NCI-H1694 treated with DMSO at 0.1 percent for 48 hours (cell line): Measurements from ENCODE around the gene MBTPS1.

ENCODE experiments used
- DNase-seq: peaks from one replicate; lab custom pipeline; 2025; lab: John Stamatoyannopoulos, UW

The MBTPS1 gene

DNA sequence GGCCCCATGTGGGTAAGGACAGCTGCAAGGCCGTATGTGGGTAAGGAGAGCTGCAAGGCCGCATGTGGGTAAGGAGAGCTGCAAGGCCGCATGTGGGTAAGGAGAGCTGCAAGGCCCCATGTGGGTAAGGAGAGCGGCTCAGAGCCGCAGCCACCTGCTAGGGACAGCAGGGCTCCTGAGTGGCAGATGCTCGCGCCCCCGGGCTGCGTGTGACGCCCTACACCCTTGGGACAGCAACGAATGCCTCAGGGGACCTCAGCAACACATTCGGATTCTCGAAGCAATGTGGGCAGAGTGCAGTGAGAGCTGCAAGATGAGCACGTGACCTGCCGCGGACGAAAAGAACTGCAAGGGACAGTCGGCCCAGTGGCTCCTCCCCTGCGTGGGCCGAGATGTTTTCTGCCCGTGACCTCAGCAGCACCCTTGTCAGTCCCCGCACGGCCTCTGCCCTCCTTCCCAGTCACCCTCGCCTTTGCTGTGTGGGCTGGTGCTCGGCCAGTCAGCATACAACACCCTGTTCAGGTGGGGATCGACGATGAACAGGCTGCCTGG is 64.6 kb downstream of the MBTPS1 start:
- no peak for DNase-seq

DNA sequence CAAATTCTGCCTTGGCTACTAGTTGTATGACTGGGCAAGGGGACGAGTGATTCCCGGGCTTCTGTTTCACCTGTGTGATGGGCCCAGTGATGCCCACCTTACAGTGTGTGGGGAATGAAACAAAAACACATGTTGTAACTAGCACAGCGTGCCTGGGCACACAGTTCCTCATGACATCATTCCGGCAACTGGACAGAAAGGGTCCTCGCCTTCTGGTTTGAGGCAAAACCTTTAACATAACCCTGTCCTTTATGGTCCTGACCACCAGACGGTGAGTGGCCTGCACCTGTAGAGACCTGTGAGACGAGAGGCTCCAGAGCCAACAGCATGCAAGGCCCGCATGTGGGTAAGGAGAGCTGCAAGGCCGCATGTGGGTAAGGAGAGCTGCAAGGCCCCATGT is 66.4 kb downstream of the MBTPS1 start:
- no peak for DNase-seq

DNA sequence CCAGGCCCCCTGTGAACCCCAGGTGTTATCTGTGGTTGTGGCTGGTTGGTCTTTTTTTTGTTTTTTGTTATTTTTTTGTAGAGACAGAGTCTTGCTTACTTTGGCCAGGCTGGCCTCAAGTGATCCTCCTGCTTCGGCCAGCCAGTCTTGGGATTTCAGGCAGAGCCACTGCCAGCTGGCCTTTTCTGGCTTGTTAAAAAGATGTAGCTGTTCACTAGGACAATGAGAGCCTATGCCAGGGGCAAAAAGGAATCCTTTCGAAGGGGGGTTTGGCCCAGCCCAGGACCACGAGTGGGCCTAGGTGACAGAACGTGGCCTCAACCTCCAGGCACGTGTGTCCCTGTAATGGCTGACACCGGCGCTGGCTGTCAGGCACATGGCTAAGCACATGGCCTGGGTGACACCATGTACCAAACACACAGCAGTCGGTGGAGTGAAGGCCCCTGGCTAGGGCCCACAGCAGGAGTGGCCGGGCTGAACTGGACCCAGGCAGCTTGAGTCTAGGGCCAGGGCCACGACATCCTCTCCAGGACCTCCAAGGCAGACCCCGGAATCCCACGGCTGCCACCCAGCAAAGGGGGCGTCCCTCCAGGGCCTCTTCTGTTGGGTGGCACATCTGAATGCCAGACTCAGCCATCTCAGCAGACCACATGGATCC is 67.2 kb downstream of the MBTPS1 start:
- no peak for DNase-seq

DNA sequence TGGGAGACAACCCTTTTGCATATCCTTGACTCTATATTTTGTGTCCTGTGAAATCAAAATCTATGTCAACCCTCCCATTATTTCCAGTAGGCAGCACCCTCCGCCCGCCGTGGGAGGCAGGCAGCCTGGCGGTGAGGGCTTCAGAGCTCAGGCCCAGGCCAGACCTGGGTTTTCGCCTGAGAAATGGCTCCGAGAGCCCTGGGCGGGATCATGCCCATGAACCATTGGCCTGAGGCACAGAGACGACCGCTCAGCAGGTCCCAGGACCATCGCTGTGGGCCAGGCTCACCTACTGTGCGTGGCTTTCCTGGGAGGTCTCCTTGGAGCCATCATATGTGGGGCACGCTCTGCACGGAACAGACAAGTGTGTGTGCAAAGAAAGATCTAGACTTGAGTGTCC is 67.9 kb downstream of the MBTPS1 start:
- DNase-seq, result no peak

DNA sequence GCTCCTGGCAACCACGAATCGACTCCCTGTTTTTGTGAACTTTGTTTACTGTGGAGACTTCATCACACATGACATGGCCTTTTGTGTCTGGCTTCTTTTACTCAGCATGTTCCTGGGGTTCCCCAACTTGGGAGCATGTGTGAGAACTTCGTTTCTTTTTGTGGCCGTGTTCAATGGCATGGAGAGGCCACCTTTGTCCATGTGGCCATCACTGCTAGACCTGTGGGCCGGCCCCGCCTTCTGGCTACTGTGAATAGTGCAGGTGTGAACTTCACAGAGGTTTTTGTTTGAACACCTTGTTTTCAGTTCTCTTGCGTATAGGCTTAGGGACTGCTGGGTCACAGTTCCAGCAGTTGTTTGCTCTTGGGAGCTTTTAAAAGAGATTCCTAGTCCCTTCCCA is 68.5 kb downstream of the MBTPS1 start:
- DNase-seq, result no peak

DNA sequence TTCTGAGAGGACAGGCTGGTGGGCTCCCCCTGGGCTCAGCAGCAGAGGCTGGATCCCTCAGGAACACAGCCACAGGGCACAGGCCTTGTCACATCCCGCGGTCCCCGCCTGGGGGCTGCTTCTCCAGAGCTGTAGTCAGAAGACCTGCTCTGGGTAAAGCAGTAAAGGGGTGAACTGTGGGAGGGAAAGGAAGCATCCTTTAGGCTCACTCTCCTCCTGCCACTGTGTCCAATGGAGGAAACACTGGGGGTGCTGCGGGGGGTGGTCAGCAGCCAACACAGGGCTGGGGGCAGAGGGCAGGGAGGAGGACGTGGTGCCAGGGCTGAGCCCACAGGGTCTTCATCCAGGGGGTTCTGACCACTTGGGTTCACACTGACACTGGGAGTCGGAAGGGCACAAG is 69.1 kb downstream of the MBTPS1 start:
- no peak for DNase-seq

DNA sequence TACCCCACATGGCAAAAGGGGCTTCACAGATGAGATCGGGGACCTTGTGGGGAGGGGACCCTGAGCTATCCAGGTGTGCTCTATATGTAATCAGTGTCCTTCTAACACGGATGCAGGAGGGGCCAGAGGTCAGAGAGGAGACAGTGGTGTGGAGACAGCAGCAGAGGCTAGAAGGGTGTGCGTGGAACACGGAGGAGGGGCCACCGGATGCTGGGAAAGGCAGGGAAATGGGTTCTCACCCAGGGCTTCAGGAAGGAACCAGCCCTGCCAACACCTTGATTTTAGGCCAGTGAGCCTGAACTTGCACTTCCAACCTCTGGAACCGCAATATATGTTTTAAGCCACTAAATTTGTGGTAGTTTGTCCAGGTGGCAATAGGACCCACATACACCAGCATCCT is 69.5 kb downstream of the MBTPS1 start:
- no peak for DNase-seq

DNA sequence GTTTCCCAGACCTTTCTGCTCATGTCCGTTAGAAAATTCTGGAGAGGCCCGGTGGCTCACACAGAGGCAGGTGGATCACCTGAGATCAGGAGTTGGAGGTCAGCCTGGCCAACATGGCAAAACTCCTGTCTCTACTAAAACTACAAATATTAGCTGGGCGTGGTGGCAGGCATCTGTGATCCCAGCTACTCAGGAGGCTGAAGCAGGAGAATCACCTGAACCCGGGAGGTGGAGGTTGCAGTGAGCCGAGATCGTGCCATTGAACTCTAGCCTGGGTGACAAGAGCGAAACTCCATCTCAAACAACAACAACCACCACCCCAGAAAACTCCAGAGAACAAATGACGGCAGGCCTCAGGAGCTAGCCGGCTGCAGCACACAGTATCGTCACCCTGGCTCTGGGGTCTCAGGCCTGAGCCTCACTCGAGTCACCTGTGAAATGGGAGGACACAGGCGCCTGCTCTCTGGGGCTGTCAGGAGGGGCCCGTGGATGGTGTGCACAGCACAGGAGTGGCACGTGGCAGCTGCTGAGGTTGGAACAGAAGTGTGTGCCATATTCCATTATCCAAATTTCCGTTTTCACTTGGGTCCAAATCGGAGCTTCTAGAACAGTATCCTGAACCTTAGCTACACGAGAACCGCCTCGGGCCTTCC is 70.8 kb downstream of the MBTPS1 start:
- no peak for DNase-seq

DNA sequence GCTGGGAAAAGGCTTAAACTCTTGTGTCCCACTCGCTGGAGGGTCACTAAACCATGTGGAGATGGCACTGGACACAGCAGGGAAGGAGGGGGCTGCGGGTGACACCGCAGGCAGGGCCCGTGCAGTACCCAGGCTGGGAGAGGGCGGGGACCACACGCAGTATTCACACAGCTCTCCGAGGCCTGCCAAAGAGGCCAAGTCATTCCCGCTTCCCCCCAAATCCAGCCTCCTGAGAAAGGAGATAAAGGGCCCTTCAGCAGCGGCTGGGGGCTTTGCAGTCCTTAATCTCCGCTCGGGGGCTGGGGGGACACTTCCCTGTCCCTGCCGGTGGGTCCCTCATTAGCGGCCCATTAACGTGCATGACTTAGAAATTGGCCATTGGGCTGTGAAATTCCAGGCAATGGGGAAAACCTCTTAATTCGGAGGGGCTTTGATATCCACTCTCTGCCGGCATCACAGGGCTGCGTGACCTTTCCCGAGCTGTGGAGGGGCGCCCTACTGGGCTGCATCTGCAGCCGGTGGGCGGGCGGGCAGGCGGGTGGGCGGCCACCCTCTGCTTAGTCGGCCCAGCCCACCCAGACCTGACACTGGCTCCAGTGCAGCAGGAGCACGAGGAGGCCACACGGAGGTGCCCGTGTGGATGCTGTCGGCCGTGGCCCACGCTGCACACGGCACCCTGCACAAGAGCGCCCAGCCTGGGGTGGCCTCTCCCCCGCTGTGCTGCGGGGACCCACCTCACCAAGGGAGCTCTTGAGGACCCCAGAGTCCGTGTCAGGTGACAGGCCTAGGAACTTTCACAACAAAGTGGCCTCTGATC is 71.5 kb downstream of the MBTPS1 start:
- DNase-seq, result no peak

DNA sequence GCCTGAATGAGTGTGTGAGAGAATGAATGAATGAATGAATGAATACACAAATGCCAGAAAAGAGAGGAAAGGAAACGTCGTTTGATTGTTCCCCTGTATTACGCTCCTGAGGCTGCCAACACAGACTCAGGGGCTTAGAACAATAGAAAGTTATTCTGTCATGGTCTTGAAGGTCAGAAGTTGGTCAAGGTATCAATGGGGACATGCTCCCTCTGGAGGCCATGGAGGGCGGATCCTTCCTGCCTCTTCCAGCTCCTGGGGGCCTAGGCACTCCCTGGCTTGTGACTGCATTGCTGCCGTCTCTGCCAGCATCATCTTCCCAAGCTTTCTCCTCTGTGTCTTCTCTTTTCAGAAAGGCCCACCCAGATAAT is 72.6 kb downstream of the MBTPS1 start:
- DNase-seq, result no peak

DNA sequence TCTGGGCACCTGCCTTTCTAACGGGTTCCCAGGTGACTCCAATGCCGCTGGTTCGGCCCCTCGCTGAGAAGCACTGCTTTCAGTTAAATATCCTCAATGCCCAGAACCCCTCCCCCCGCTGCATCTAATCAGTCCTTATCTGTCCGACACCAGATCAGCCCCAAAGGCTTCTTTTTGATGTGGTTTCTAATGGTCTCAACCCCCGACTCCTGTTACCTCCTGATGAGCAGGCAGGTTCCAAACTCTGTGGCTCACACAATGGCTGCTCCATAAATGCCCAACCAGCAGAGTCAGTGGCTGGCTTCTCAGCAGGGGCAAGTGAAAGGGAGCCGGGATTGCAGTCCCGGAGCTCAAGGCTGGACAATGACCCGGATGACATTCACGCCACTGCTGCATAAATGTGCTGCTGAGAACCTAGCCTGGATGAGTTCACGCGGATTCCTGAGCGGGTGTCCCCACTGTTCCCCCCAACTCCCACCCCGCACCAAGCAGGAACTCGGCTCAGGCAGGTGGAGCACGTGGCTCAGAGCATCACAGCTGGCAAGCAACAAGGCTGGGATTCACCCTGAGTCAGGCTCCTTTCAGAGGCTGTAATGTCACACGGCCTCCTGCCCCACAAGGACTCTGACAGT is 73.1 kb downstream of the MBTPS1 start:
- DNase-seq, result no peak

DNA sequence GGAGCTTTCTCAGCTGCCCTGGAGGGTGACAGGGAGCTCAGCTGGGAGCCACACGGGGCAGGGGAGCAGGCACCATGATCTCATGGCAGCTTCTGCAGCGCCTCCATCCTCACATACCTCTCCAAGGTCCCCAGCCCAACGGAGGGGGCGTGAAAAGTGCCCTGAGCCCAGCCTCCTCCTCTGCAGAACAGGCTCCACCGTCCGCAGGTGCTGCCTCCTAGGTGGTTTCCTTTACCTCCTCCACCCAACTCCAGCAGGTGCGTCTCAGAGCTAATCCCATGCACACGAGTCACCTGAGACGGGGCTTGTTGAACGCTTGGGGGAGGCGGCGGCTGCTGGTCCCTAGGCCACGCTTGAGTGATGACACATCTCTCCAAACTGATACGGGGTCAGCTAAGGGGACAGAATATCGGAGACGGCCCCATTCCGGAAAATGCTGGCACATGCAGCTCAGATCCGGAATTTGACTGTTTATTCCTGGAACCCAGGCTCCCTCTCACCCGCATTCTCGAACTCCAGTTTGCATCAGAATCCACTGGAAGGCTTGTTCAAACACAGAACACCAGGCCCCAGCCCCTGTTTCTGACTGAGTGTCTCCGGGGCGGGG is 73.8 kb downstream of the MBTPS1 start:
- no peak for DNase-seq

DNA sequence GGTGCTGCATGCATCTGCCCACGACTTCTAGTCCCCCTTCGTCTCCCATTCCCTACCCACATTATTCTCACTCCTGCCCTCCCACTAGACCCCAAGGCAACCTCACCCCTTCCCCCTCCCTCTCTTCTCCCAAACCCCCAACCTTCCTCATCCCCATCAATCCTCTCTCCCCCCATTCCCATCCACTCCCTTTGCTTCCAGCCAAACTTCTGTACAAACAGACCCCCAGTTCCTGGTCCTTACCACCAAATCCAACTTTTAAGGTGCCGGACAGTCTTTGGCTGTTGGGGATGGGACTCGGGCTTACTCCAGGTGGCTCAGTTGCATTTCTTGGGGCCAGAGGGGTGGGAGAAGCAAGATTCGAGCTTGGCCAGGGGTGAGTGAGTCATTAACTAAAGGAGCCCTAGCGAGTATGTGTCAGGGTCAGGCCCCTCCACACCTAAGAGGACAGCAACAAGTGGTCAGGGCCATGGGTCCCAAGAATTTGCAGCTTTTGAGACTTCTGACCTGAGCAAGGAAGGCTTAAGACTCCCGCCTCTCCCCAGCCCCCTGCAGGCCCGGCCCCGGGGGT is 74.3 kb downstream of the MBTPS1 start, which contains the start of gene SLC38A8:
Gene SLC38A8, minus strand, starts transcription at position 488 of the 571 bp plus-strand sequence. CDS start 638 bp downstream, outside the sequence.
- DNase-seq, result no peak

DNA sequence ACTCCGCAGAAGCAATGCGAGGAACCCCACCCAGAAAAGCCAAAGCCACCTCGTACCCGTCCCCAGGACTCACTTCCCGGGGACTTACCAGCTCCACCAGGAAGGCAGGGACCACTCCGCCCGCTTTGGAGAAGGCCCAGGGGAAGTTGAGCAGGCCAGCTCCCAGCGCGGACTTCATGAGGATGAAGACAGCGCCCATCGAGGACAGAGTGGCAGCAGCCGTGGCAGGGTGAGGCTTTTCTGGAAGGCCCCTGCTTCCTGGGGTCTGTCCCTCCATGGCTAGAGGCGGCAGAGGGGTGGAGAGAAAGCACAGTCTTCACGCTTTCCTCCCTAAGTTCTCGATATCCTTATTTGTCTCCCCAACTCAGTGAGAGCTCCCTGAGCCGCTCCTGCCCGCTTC is 74.9 kb downstream of the MBTPS1 start:
- no peak for DNase-seq

DNA sequence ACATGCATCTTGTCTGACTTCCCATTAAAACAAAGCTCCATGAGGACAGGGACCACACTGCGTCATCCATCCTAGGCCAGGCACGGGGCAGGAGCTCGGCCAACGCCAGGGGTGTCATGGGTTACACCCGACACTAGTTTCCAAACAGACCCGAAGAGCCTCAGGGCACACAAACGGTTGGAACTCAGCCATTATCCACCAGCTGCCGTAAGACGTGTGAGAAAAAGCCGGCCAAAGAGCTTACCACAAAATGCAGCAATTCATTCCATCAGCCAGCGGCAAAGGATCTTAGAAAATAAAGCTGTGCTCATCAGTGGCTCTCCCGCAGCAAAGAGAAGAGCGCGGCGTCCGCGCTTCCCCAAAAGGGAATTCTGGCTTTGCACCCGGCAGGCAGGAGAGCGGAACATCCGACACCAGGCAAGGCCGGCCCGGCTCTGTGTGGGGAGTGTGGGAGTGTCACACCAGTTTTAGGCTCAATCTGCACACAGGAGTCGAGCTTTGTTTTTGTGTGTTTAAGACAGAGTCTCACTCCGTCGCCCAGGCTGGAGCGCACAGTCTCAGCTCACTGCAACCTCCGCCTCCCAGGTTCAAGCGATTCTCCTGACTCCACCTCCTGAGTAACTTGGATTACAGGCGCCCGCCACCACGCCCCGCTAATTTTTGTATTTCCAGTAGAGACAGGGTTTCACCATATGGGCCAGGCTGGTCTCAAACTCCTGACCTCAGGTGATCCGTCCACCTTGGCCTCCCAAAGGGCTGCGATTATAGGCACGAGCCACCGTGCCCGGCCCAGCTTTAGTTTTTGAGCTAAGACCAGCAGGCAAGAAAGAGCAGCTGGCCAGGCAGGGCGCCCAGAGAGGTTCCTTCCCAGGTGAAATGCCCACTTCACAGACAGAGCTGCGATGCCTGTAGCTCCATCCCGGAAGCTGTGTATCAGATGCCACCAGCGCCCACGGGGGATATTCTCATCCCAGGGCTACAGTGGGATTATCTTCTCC is 75.6 kb downstream of the MBTPS1 start:
- peak; percentile 25 for DNase-seq

DNA sequence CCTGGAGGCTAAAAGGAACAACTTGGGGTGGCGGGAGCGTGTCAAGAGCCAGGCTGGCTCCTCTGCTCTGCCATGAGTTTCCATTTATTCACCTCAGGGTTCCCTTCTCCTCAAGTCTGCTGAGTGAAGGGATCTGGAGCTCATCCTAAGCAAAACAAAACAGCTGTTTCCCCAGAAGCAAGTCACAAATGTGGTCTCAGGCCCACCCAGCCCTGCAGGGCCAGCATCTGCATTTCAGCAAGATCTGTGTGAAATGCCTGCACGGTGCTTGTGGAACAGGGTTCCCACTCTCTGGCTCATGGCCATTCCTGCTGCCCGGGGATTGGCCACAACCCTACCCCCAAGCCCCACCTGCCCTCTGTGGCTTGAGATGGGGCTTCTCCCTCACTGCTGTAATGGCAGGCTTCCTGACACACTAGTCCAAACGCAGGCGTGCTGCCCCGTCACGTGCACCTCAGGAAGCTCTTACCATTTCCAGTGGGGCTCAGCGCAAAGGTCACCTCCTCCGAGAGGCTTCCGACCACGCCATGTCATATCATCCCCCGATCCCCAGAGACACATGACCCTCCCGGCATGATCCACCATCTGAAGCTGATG is 76.4 kb downstream of the MBTPS1 start:
- no peak for DNase-seq

DNA sequence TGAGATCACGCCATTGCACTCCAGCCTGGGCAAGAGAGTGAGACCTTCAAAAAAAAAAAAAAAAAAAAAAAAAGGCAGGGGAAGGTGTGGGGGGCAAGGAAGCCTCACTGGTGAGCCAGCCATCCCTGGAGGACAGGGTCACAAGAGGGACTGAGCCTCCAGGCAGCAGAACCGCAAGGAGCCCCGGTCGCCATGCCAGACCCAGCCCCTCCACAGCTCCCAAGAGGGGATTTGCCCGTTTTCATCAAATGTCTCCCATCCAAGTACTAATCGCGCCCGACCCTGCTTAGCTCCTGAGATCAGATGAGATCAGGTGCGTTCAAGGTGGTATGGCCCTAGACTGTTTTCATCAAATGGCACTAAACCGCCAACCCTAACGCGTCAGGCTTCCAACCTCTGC is 77.0 kb downstream of the MBTPS1 start:
- no peak for DNase-seq

DNA sequence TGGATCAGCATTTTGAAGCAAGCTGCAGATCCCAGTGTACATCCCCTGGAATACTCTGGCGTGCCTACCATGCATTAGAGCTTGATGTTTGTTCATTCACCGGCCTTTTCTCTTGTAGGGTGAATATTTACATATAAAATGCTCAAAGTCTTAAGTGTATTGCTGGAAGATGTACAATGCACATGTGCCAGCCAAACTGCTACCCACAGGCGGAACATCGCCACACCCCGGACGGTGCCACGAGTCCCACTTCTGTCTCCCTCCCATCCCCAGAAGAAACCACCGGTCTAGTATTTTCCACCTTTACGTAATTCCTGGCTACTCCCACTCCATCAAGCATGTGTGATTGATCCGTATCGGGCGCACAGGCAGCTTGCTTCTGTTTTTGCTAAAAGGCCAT is 78.3 kb downstream of the MBTPS1 start:
- no peak for DNase-seq

DNA sequence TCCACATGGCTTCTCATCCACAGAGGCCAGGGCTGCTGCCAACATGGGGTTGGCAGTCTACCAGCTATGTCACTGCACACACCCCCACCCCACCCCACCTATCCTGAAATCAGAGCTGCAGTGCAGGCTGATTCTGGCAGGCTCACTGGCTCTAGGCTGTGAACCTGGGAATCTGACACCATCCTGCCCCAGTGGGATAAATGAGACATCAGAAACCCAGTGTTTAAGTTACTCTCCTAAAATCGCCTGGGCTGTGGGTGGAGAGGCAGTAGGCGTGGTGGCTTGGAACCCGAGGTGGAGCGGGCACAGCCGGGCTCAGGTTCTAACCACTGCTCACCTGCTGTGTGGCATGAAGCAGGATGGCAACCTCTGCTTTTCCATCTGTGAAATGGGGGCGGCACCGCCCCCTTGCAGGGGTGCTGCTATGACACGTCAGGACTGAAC is 79.7 kb downstream of the MBTPS1 start:
- DNase-seq, result no peak

DNA sequence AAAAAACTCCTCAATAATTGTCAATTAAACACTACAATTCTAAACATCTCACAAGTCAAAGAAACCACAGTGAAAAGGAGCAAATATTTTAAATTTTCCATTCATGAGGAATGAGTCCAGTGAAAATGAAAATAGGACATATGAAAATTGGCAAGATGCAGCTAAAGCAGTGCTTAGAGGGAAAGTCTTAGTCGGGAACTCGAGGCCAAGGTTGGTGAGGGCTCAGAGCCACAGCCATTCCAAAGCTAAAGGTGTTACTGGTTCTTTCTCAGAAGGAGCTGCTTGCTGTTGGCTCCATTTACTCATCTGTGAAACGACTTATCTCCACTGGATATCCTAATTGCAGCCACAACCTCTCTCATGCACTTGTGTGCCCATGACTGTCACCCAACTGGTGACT is 80.6 kb downstream of the MBTPS1 start:
- DNase-seq, result no peak
